ENCODE results near the gene NCF4. TPM values are rescaled to one million over a fixed set of nuclear protein-coding genes. Genes with fewer than 3 reads are reported as not detected.

NCF4 gene
- total RNA-seq, 1 experiment from 2014 or later, result not detected

DNA sequence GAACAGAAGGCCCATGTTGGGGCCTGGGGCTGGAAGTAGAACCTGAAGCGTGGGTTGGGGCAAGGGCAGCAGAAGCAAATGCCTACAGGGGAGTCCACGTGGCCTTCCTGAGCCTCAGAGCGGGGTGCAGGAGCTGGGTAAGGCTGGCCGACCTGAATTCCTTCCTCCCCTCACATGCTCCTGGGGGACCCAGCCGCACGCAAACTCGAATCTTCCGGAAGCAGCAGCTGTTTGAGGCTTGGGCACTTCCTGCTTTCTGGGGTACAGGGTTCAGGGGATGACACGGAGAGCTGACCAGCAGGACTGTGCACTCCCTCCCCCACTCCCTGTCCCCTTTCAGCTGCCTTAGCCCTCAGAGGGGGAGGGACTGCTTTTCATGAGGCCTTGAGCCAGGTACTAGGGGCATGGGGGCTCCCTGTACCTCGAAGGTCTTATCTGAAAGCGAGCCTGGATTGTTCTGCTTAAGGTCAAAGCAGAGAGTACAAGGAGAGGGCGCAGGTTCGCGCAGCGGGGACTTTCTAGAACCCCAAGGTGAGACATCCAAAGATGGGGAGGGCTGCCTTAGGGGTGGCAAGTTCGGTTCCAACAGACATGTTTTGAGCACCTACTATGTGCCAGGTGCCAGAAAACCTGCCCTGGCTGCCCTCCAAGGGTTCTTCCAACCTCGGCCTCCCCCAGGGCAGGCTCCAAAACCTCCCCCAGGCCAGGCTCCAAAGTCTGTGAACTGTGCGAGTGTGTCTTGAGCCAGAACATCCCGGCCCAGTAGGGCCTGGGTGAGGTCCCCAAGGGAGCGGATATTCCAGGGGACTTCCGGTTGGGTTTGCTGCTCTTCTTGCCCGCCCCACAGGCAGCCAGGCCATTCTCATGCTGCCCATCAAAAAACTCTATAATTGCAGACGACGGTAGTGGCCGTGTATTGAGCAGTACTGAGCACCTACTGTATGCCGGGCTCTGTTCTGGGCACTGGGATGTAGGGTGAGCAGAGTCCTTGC, 1.7 kb downstream of the NCF4 start:
- no TSS peak for BruUV-seq (replicated peaks)
- intact Hi-C loops (cut with micrococcal nuclease; ENCODE audit: unreplicated experiment), result no loop called here
- no peaks in the 10 kb centered on the region for H3K4me1 ChIP-seq (ENCODE audit: control insufficient read depth, insufficient read depth, low read length)
- DNase-seq (ENCODE audit: low read depth, low spot score) (no peak), ATAC-seq (no peak)
- no peaks in the 10 kb centered on the region for H3K27me3 ChIP-seq (ENCODE audit: control insufficient read depth, insufficient read depth, low read length)
- no peaks in the 10 kb centered on the region for H3K36me3 ChIP-seq (ENCODE audit: control insufficient read depth, insufficient read depth, low read length)
- no peak overlapping the region for H3K27ac ChIP-seq (ENCODE audit: low read length)
- CTCF ChIA-PET, result interaction anchor here (0.6 kb wide), 1 partner anchor 50 kb away, joined by 3 read pairs; no protein-coding TSS in a partner anchor
- TF ChIP-seq REST (IDR thresholded peaks at IDR 0.05; ENCODE audit: insufficient read depth in 1 of 2, low read depth in 2 of 2, low read length in 1 of 2), result no peak
- TF ChIP-seq SIN3A (IDR thresholded peaks at IDR 0.05; ENCODE audit: borderline replicate concordance, insufficient read depth, low read depth, low read length), result no peak
- H3K9me3 ChIP-seq (ENCODE audit: control insufficient read depth, insufficient read depth, low read depth, low read length), result no peaks in the 10 kb centered on the region
- in situ Hi-C loops (cut with HindIII; ENCODE audit: low pct_unique_long_range_greater_than_20kb, low sequenced_read_pairs), result no loop called here
- H3K4me3 ChIP-seq (ENCODE audit: low read depth in 2 of 2, low read length in 2 of 2), result no peak overlapping the region
- POLR2A ChIA-PET, result no interaction called here

GRCh38 chr22:36863281-36863680, 2.5 kb downstream of the NCF4 start:
- in situ Hi-C loops (cut with HindIII; ENCODE audit: low pct_unique_long_range_greater_than_20kb, low sequenced_read_pairs), result no loop called here
- POLR2A ChIA-PET, result no interaction called here

More at GRCh38 chr22:36863281-36863680, 2.5 kb downstream of the NCF4 start:
- intact Hi-C loops (cut with micrococcal nuclease; ENCODE audit: unreplicated experiment), result no loop called here
- CTCF ChIA-PET, result no interaction called here
- TF ChIP-seq POLR2AphosphoS5 (IDR thresholded peaks at IDR 0.05; ENCODE audit: low read depth, low read length), result no peak
- TF ChIP-seq SIN3A (IDR thresholded peaks at IDR 0.05; ENCODE audit: borderline replicate concordance, insufficient read depth, low read depth, low read length), result no peak
- TF ChIP-seq TCF7L2 (IDR thresholded peaks at IDR 0.05; ENCODE audit: low read depth, low read length), result no peak
- TF ChIP-seq REST (IDR thresholded peaks at IDR 0.05; ENCODE audit: insufficient read depth in 1 of 2, low read depth in 2 of 2, low read length in 1 of 2), result no peak
- TF ChIP-seq, protein P1, sequence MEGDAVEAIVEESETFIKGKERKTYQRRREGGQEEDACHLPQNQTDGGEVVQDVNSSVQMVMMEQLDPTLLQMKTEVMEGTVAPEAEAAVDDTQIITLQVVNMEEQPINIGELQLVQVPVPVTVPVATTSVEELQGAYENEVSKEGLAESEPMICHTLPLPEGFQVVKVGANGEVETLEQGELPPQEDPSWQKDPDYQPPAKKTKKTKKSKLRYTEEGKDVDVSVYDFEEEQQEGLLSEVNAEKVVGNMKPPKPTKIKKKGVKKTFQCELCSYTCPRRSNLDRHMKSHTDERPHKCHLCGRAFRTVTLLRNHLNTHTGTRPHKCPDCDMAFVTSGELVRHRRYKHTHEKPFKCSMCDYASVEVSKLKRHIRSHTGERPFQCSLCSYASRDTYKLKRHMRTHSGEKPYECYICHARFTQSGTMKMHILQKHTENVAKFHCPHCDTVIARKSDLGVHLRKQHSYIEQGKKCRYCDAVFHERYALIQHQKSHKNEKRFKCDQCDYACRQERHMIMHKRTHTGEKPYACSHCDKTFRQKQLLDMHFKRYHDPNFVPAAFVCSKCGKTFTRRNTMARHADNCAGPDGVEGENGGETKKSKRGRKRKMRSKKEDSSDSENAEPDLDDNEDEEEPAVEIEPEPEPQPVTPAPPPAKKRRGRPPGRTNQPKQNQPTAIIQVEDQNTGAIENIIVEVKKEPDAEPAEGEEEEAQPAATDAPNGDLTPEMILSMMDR (IDR thresholded peaks at IDR 0.05), result no peak
- no peak for ATAC-seq
- Histone ChIP-seq H3K4me3 (ENCODE audit: low read depth in 2 of 2, low read length in 2 of 2) (no peak overlapping the region), H3K9me3 (ENCODE audit: control insufficient read depth, insufficient read depth, low read depth, low read length) (no peaks in the 10 kb centered on the region), H3K27me3 (ENCODE audit: control insufficient read depth, insufficient read depth, low read length) (no peaks in the 10 kb centered on the region), H3K4me1 (ENCODE audit: control insufficient read depth, insufficient read depth, low read length) (no peaks in the 10 kb centered on the region), H3K27ac (ENCODE audit: low read length) (no peak overlapping the region), H3K36me3 (ENCODE audit: control insufficient read depth, insufficient read depth, low read length) (no peaks in the 10 kb centered on the region)
- BruUV-seq (replicated peaks), result no TSS peak
- DNase-seq (ENCODE audit: low read depth, low spot score), result no peak

Data from Panc1 (cell line).